DMS153 treated with DMSO at 0.1 percent for 48 hours (cell line): ENCODE measurements around the gene SLC22A5.
A peak's percentile ranks its signal among the peaks of the same experiment; 100 is the strongest.
"Not testable (repeated sequence)": the region's sequence is repeated elsewhere in the genome, so short reads cannot be mapped to it uniquely, and the experiment has no call there.

ENCODE experiments used
- DNase-seq: peaks from one replicate; lab custom pipeline; 2025; ENCODE audit not compliant: unreplicated experiment; lab: John Stamatoyannopoulos, UW

Gene SLC22A5

DNA sequence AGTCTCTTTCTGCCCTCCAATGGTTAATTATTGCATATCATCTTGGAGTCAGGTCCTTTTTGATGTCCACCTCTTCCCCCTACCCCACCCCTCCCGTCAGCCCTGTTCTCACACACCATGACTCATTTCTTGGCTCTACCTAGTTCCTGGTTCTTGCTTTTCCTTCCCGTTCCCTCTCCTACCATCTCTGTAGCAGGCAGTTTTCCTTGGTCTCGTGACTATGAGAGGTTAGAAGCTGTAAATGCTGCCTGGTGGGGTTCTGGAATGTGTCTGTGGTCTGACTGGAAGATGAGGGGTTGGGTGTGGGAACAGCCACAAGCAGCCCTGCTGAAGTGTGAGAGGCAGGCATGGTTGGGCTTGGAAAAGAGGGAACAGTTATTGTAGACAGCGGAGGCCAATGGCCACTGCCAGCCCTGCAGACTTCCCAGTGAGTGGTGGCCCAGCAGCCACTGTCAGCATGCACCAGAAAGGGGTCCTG, 18.2 kb downstream of the SLC22A5 start:
- DNase-seq = no peak

DNA sequence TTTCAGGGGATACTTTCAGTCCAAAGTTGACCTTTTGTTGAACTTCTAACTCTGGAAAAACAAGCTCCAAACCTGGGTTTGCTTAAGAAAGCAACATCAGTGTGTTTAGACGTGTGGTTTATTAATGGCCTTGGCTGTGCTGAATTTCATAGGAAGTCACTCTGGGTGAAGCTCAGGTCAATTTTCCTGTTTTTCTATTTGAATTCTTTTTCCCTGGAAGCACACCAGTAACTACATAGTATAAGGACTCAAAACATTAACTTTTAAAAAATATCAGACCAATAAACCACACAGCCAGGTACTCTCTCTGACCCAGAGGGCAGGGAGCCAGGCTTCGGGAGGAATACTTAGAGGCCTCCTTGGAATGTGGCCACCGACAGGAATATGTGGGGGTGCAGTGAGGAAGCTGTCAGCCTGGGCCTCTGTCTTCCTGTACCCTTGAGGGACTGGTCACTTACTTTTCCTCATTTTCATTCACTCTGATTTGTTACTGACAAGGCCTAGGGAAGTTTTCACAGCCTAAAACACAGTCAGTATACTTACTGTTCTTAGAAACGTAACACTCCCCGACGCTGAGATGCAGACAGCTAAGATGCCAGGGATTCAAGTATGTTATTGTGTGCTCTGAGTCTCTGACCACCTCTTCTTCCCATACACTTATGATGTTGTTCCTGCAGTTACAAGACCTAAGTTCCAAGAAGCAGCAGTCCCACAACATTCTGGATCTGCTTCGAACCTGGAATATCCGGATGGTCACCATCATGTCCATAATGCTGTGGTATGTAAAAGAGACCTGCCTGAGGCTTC, 18.9 kb downstream of the SLC22A5 start:
- no peak for DNase-seq

DNA sequence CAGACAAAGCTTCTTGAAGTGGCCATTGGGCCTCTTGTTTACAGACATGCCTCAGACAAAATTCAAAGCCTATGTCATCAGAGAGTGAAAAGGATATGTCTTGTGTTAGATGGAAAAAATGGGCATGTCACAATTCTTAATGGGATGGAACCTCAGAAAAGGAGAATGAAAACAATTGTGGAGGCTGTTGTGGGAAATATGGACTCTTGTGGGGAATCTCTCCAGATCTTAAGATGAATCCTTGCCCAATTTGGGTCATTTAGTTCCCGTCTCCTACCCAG, 19.5 kb downstream of the SLC22A5 start:
- DNase-seq = no peak

DNA sequence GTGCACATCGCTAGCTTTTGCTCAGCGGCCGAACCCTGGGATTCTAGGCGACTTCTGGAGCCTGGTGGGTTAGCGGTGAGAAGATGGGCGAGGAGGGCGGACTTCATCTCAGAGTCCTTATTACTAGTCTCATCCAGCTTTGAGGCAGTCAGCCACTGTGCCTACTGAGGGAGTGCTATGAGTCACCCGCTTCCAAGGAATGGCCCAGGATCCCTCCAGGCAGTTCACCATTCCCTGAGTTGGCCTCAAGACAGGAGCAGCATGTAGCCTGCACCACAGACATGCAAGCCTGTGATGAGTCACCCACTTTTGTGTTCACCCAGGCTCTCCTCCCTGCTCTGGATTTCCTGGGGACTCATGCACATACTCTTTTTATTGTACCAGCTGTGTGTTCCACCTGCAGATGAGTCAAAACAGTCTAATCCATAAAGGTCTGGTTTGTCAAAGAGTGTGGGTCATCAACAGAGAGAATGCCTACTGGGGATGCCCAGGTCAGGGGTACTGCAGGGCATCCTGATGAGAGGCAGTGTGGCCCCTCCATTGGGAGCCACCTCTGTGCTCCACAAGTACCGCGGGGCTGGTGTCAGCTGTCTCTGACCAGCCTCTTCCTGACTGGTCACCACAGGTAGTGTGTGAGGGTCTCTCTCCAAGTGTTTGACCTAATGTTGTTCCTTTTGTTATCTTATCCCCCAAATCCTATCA, 20.2 kb downstream of the SLC22A5 start:
- DNase-seq = no peak

DNA sequence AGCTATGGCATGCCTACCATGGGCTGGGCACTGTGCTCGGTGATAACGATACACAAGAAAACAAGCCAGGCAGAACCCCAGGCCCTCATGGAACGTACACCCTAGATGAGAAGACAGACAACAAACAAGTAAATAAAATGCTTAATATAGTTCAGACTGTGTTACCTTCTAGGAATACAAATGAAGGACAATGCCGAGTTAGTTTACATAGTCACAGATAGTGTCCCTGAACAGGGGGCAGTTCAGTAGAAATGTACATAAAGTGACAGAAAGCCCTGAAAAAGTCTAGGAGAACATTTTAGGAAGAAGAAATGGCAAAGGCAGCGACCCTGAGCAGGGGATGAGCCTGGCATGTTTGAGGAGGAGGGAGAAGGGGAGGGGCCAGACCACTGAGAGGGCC, 21.7 kb downstream of the SLC22A5 start:
- no peak for DNase-seq

DNA sequence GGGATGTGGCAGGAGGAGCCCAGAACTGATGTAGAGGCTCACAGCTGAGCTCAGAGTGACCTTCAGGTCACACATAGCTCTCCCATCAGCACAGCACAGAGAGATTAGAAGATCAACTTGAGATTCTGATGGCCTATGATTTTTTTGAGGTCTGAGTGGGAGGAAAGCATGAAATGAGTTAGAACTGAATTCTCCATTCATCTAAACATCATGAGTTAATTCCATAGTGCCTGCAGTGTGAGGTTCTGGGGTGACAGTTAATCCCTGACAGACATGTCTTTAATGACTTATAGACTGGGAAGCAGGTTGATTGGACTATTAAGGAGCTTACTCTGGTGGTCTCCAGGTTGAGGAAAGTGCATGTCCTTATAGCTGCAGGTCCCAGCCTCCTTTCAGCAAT, 22.4 kb downstream of the SLC22A5 start:
- DNase-seq = no peak

DNA sequence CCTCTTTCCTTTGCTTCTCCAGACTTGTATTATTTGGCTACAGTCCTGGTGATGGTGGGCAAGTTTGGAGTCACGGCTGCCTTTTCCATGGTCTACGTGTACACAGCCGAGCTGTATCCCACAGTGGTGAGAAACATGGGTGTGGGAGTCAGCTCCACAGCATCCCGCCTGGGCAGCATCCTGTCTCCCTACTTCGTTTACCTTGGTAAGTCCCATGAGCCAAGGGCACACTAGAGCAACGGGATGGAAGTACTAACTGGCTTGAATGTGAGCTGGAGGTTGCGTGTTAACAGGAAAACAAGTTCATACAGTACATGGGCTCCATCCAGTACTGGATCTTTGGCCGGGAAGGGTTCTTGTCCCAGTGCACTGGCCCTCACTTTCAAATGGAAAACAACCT, 22.9 kb downstream of the SLC22A5 start:
- no peak for DNase-seq

DNA sequence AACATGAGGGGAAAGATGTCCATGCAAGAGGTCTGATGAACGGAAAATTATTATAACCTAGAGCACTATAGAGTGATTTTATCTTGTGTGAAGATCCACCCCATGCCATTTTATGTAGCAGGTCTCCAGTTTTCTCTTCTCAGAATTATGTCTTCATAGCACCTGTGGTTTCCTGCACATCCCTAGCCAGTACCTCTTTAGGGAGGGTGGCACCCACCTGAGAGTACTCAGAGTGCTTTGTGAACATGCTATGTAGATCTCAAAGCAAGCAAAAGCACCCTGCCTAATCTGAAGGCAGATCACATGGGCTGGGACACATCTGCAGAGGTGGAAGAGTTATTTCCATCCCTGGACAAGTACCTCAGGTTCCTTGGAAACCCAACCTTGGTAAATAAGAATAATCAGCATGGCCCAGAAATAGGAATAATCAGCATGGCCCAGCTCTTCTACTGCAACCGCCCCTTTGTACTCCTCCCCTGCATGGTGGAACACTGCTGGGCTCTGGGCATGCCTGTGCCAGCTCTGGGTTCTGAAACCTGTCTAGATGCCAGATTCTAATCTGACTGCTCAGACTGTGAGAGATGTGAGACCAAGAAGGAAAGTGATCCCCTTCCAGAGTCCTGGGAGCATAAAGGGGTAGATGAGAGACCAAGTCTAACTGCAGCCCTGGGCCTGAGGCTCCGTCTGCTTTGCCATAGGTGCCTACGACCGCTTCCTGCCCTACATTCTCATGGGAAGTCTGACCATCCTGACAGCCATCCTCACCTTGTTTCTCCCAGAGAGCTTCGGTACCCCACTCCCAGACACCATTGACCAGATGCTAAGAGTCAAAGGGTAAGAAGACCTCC, 23.7 kb downstream of the SLC22A5 start:
- no peak for DNase-seq

DNA sequence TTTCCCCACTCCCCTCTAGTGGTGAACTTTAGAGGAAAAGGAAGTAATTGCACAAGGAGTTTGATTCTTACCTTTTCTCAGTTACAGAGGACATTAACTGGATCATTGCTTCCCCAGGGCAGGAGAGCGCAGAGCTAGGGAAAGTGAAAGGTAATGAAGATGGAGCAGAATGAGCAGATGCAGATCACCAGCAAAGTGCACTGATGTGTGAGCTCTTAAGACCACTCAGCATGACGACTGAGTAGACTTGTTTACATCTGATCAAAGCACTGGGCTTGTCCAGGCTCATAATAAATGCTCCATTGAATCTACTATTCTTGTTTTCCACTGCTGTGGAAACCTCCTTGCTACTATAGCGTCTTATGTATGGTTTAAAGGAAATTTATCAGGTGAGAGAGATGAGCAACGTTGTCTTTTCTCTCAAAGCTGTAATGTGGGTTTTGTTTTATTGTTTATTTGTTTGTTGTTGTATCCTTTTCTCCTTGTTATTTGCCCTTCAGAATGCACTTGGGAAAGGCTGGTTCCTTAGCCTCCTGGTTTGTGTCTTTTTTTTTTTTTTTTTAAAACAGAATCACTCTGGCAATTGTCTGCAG, 25.3 kb downstream of the SLC22A5 start:
- DNase-seq = no peak

DNA sequence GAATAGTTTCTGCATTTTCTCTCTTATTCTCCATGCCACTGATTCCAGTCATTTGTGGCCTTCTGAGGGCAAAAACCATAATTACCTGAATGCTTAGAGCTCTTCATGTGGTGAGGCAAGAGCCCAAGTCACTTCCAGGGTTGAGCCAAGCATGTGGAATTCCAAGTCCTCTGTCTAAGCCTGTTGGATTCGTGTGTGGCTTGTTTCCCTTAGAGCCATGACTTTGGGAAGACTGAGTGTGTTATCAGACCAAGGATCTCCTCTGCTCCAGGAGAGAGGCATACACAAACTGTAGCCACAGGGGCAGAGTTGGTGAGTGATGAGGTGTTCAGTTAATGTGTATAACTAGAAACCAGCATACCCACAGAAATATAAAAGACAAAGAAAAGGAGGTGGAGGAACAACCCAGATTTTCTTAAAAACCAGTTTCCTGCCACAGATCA, 27.1 kb downstream of the SLC22A5 start:
- no peak for DNase-seq

DNA sequence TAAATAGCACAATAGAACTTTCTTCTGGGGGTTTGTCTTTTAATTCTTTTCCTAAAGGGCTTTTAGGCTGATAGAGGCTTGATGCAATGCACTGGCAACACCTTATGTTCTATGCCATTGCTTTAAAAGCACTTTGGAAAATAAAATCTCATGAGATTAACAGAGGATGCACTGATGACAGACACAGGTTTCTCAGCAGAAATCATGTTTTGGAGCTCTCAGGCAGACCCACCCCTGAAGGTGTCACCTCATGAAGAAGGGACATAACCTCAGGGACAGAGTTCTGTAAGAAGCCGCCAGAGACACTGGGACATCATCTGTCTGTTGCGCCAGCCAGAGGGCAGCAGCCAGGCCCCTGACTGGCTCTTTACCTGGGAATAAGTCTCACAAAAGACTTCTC, 27.7 kb downstream of the SLC22A5 start:
- DNase-seq = no peak

DNA sequence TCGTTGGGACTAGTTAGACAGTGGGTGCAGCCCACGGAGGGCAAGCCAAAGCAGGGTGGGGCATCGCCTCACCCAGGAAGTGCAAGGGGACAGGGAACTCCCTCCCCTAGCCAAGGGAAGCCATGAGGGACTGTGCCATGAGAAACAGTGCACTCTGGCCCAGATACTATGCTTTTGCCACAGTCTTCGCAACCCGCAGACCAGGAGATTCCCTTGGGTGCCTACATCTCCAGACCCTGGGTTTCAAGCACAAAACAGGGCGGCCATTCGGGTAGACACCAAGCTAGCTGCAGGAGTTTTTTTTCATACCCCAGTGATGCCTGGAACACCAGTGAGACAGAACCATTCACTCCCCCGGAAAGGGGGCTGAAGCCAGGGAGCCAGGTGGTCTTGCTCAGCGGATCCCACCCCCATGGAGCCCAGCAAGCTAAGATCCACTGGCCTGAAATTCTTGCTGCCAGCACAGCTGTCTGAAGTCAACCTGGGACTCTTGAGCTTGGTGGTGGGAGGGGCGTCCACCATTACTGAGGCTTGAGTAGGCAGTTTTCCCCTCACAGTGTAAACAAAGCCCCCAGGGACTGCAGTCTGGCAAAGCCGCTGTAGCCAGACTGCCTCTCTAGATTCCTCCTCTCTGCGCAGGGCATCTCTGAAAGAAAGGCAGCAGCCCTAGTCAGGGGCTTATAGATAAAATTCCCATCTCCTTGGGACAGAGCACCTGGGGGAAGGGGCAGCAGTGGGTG, 28.6 kb downstream of the SLC22A5 start:
- DNase-seq = not testable (repeated sequence)

DNA sequence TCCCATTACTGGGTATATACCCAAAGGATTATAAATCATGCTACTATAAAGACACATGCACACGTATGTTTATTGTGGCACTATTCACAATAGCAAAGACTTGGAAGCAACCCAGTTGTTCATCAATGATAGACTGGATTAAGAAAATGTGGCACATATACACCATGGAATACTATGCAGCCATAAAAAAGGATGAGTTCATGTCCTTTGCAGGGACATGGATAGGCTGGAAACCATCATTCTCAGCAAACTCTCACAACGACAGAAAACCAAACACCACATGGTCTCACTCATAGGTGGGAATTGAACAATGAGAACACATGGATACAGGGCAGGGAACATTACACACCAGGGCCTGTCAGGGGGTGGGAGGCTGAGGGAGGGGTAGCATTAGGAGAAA, 34.5 kb downstream of the SLC22A5 start:
- not testable (repeated sequence) for DNase-seq

DNA sequence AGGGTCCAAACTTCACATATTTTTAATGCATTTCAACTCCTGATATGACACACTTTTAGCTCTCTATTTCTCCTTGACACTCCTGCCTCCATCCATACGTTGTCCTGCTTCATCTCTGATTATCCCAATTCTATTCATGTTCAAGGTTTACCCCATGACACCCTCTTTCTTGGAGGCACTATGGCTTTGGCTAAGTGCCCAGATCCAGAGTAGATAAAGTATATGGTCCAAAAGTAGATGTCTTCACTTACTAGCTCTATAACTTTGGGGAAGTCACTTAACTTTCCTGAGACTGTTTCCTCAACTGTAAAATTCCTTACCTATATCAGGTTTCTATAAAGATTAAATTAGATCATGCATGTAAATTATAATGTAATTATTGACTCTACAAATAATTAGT, 36.1 kb downstream of the SLC22A5 start:
- no peak for DNase-seq

DNA sequence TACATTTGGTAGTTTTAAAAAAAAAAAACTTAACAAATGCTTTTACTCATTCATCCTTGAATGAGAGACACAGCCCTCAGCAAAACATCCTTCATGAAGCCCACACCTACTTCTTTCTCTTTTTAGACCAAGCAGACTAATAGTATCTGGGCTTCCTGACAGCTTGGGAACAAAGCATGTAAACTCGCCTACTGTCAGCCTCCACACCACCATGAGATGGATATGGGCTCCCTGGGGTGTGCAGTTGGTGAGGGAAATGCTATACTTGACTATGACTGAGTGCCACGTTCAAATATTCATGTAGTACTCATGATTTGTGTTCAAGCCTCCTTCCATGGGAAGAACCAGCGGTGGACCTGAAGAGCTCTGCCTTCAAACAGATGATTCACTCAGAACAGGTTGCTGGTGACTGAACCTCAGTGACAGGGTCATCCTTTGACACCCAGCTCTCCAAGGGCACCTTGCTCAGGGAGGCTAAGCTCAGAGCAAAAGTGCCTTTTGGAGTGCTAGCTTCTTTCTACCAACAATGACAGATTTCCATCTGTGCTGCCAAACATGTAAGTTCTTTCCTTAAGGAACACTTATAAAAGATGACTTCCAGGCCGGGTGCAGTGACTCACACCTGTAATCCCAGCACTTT, 36.8 kb downstream of the SLC22A5 start:
- DNase-seq = no peak

DNA sequence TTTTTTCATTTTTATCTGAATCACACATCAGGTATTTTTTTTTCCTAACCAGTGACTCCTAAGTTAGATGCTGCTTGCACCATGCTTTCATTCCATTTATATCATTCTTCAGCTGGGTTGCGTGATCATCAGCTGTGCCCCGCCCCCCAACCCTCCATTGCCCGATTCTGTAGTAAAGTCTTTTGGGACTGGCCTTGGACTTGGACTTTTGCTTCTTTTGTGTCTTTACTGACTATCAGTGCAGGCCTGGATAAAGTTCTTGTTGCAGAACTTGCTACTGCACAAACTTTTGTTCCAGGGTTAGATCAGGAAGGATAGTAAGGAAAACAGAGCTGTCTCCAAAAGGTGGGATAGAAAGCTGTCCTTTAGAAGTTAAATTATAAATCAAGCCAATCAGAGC, 38.5 kb downstream of the SLC22A5 start:
- no peak for DNase-seq

DNA sequence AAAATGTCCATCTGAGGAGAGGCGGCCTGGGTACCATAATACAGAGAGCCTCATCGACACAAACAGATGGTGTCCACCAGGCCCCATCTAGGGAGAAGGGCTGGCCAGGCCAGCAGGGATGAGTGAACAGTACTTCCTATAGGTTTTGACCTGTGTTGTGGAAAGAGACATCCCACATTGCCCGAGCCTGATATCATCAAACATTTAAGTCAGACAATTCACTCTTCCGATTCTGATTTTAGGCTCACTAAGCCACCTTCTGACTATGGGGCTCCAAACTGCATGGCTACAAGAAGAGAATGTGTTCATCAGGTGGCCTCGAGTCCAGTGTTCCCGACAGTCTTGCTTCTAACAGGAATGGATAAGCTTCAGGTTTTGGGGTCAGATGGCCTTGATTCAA, 38.9 kb downstream of the SLC22A5 start:
- DNase-seq = no peak

DNA sequence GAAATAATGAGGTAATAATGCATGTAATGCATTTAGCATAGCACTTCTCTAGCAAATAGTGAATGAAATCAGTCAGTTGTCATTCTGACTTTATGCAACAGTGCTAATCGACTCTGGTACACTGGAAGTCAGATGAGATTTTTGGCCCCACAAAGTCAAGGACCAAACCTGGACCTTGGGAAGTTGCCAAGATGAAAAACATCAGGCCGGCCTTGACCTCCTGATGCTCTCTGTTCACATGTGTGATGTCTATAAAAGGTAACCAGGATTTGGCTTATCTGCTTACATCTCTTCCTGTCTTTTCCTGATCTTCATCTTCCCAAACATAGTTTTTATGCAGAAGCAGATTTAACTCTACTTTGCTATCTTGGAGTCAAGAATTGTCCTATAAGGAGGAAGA, 39.5 kb downstream of the SLC22A5 start:
- DNase-seq = no peak

DNA sequence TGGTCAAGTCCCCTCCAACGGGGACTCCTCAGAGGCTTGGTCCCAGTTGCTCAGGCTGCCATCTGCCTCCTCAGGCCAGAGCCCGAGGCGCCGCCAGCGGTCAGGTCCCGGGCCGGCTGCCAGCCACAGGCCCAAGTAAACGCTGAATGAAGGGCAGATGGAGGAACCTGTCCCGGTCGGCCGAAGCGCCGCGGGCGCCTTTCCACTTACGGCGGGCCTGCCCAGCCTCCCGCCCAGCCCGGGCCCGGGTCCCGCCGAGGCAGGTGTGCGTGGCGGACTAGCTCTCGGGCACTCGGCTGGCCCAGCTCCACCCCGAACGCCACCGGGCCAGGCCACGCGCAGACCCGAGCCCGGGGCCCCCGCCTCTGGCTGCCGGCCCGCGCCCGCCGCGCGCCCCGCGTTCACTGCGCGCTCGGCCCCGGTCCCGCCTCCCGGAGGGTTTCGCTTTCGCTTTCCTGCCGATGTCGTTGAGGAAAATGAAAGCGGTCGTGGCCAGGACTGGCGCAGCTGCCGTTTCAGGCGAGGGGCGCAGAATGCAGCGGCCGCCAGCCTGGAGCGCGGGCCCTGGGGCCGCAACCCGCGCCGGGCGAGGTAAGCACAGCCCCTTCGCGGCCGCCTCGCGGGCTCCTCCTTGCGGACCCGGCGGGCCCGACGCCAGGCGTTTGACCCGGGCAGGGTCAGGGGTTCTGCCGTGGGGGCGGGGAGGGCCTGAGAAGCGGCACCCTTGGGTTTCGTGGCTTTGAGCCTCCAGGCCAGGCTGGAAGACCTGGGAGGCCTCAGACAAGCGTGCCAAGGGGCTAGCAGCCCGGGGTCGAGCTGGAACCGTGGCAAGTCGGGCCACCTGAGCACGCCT, 41.2 kb downstream of the SLC22A5 start:
- peak; percentile 26 for DNase-seq
